ENCODE results near the gene MAST4. TPM values are rescaled to one million over a fixed set of nuclear protein-coding genes. Genes with fewer than 3 reads are reported as not detected.

The MAST4 gene
- total and polyA plus RNA-seq, 2 of the 13 experiments (the other 11 are each of a cell fraction or from before 2014, with no cell fraction given): 3.4 to 3.7 TPM

DNA sequence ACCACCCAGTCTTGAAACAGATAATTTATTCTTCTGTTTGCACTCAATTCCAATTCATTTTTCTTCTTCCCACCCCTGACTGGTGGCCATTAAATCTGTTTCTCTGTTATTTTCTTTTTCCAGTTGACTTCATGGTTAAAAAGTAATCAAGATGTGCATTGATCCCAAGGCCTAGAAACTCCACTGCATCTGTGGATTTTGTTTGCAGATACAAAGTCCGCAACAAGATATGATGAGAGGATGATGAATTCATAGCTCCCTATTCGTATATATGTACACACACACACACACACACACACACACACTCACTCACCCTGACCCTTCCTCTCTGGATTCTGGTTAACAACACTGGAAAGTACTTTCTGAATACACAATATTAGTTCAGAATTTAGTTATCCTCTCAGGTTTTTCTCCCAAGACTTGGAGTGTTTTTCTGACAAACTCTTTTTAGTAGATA is 548.0 kb downstream of the MAST4 start (continued):
- TF ChIP-seq NR2F6 (IDR thresholded peaks at IDR 0.05) (peak; percentile 85), NR2F6 (CRISPR knock-in tag; IDR thresholded peaks at IDR 0.05) (peak; percentile 79), SSRP1 (CRISPR knock-in tag; IDR thresholded peaks at IDR 0.05) (no peak), ZFY (CRISPR knock-in tag; IDR thresholded peaks at IDR 0.05) (0 out of 2 replicates have a peak, but pooled peaks have one; percentile 3), NFE2L1 (CRISPR knock-in tag; IDR thresholded peaks at IDR 0.05; ENCODE audit: borderline replicate concordance) (no peak), ZNF331 (CRISPR knock-in tag; IDR thresholded peaks at IDR 0.05) (peak; percentile 34; the same call in 1 of the 2 replicates), CREB1 (IDR thresholded peaks at IDR 0.05) (peak; percentile 44), CREB1 (CRISPR knock-in tag; IDR thresholded peaks at IDR 0.05) (peak; percentile 51; the same call in 1 of the 2 replicates), HDAC1 (CRISPR knock-in tag; IDR thresholded peaks at IDR 0.05) (peak; percentile 85), MEF2D (CRISPR knock-in tag; IDR thresholded peaks at IDR 0.05) (0 out of 2 replicates have a peak, but pooled peaks have one; percentile 15), JDP2 (CRISPR knock-in tag; IDR thresholded peaks at IDR 0.05; ENCODE audit: borderline replicate concordance) (no peak), FOXJ3 (CRISPR knock-in tag; IDR thresholded peaks at IDR 0.05; ENCODE audit: borderline replicate concordance) (peak; percentile 71; the same call in 1 of the 2 replicates), YEATS4 (CRISPR knock-in tag; IDR thresholded peaks at IDR 0.05; ENCODE audit: borderline replicate concordance) (no peak), RFXAP (CRISPR knock-in tag; IDR thresholded peaks at IDR 0.05; ENCODE audit: borderline replicate concordance) (no peak), ZNF629 (CRISPR knock-in tag; conservative IDR thresholded peaks at IDR 0.05) (0 out of 2 replicates have a peak, but pooled peaks have one; percentile 29), ZNF678 (CRISPR knock-in tag; IDR thresholded peaks at IDR 0.05) (no peak), KDM6A (CRISPR knock-in tag; IDR thresholded peaks at IDR 0.05; ENCODE audit: low read depth) (peak; percentile 94), KAT8 (CRISPR knock-in tag; IDR thresholded peaks at IDR 0.05) (peak; percentile 56; the same call in 1 of the 2 replicates), ZNF44 (CRISPR knock-in tag; IDR thresholded peaks at IDR 0.05) (no peak), MYC (CRISPR knock-in tag; IDR thresholded peaks at IDR 0.05; ENCODE audit: borderline replicate concordance) (no peak), ZNF614 (CRISPR knock-in tag; IDR thresholded peaks at IDR 0.05; ENCODE audit: borderline replicate concordance) (peak; percentile 46; the same call in 1 of the 2 replicates), ZNF724P (CRISPR knock-in tag; IDR thresholded peaks at IDR 0.05; ENCODE audit: borderline replicate concordance) (no peak), ZNF446 (CRISPR knock-in tag; IDR thresholded peaks at IDR 0.05) (no peak), ZNF232 (CRISPR knock-in tag; IDR thresholded peaks at IDR 0.05; ENCODE audit: borderline replicate concordance) (no peak)
- TF ChIP-seq, protein P1, sequence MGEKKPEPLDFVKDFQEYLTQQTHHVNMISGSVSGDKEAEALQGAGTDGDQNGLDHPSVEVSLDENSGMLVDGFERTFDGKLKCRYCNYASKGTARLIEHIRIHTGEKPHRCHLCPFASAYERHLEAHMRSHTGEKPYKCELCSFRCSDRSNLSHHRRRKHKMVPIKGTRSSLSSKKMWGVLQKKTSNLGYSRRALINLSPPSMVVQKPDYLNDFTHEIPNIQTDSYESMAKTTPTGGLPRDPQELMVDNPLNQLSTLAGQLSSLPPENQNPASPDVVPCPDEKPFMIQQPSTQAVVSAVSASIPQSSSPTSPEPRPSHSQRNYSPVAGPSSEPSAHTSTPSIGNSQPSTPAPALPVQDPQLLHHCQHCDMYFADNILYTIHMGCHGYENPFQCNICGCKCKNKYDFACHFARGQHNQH (CRISPR knock-in tag; IDR thresholded peaks at IDR 0.05): no peak
- TF ChIP-seq, protein P2, sequence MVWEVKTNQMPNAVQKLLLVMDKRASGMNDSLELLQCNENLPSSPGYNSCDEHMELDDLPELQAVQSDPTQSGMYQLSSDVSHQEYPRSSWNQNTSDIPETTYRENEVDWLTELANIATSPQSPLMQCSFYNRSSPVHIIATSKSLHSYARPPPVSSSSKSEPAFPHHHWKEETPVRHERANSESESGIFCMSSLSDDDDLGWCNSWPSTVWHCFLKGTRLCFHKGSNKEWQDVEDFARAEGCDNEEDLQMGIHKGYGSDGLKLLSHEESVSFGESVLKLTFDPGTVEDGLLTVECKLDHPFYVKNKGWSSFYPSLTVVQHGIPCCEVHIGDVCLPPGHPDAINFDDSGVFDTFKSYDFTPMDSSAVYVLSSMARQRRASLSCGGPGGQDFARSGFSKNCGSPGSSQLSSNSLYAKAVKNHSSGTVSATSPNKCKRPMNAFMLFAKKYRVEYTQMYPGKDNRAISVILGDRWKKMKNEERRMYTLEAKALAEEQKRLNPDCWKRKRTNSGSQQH (CRISPR knock-in tag; IDR thresholded peaks at IDR 0.05; ENCODE audit: low read depth): no peak
- TF ChIP-seq, protein P3, sequence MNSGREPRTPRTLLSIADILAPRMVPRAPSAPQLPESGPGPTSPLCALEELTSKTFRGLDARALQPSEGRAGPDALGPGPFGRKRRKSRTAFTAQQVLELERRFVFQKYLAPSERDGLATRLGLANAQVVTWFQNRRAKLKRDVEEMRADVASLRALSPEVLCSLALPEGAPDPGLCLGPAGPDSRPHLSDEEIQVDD (CRISPR knock-in tag; IDR thresholded peaks at IDR 0.05; ENCODE audit: borderline replicate concordance): no peak
- TF ChIP-seq, protein P4, sequence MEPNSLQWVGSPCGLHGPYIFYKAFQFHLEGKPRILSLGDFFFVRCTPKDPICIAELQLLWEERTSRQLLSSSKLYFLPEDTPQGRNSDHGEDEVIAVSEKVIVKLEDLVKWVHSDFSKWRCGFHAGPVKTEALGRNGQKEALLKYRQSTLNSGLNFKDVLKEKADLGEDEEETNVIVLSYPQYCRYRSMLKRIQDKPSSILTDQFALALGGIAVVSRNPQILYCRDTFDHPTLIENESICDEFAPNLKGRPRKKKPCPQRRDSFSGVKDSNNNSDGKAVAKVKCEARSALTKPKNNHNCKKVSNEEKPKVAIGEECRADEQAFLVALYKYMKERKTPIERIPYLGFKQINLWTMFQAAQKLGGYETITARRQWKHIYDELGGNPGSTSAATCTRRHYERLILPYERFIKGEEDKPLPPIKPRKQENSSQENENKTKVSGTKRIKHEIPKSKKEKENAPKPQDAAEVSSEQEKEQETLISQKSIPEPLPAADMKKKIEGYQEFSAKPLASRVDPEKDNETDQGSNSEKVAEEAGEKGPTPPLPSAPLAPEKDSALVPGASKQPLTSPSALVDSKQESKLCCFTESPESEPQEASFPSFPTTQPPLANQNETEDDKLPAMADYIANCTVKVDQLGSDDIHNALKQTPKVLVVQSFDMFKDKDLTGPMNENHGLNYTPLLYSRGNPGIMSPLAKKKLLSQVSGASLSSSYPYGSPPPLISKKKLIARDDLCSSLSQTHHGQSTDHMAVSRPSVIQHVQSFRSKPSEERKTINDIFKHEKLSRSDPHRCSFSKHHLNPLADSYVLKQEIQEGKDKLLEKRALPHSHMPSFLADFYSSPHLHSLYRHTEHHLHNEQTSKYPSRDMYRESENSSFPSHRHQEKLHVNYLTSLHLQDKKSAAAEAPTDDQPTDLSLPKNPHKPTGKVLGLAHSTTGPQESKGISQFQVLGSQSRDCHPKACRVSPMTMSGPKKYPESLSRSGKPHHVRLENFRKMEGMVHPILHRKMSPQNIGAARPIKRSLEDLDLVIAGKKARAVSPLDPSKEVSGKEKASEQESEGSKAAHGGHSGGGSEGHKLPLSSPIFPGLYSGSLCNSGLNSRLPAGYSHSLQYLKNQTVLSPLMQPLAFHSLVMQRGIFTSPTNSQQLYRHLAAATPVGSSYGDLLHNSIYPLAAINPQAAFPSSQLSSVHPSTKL (CRISPR knock-in tag; IDR thresholded peaks at IDR 0.05): peak; percentile 92

Data from HepG2 (cell line).